ENCODE results near the gene PDCL3.

GRCh38 chr2:100527440-100528015 lies 35.3 kb upstream of the PDCL3 start:
- TF ChIP-seq CTCF (IDR thresholded peaks at IDR 0.05; ENCODE audit: borderline replicate concordance, extremely low read depth, low read length, poor library complexity, severe bottlenecking) = no peak
- no peak for TF ChIP-seq EZH2 (IDR thresholded peaks at IDR 0.05; ENCODE audit: borderline replicate concordance, low read depth, low read length, severe bottlenecking)

Data from DND-41 (cell line).